Measurements from ENCODE around the gene NOA1. TPM values are rescaled to one million over a fixed set of nuclear protein-coding genes. Genes with fewer than 3 reads are reported as not detected.
"Not testable (repeated sequence)": the region's sequence is repeated elsewhere in the genome, so short reads cannot be mapped to it uniquely, and the experiment has no call there.

The NOA1 gene
- total RNA-seq, 2 experiments from 2014 or later: 28.5 to 29.6 TPM

GRCh38 chr4:56927196-56927595 is 50.2 kb downstream of the NOA1 start:
- Mint-ChIP-seq H3K4me3 (no peak overlapping the region), H3K36me3 (peaks cover 46% of the 10 kb centered on the region), H3K27ac (no peak overlapping the region), H3K4me1 (peaks cover 18% of the 10 kb centered on the region), H3K9me3 (no peaks in the 10 kb centered on the region), H3K27me3 (no peaks in the 10 kb centered on the region)
- DNase-seq: no peak

GRCh38 chr4:56914977-56915376 is 62.4 kb downstream of the NOA1 start:
- H3K27me3 Mint-ChIP-seq, H3K27ac Mint-ChIP-seq, H3K9me3 Mint-ChIP-seq, DNase-seq, H3K4me3 Mint-ChIP-seq: not testable (repeated sequence)
- H3K4me1 Mint-ChIP-seq: peaks cover 49% of the 10 kb centered on the region
- H3K36me3 Mint-ChIP-seq: peaks cover 29% of the 10 kb centered on the region

- H3K4me1 Mint-ChIP-seq: peaks cover 46% of the 10 kb centered on the region
- no peaks in the 10 kb centered on the region for H3K27me3 Mint-ChIP-seq
- H3K4me3 Mint-ChIP-seq: no peak overlapping the region
- no peak for DNase-seq
- H3K36me3 Mint-ChIP-seq: peaks cover 31% of the 10 kb centered on the region
- H3K9me3 Mint-ChIP-seq: no peaks in the 10 kb centered on the region
- no peak overlapping the region for H3K27ac Mint-ChIP-seq
Observed at GRCh38 chr4:56914336-56914735, 63.1 kb downstream of the NOA1 start.

Other genes starting within 250 kb of the NOA1 start
- gene SPINK2, start 155.9 kb downstream of the NOA1 start, total RNA-seq: 1 to 10 TPM in 1 of 2 experiments, under 1 TPM in 1; 0.78 to 1.3 TPM
- gene REST, start 69.7 kb downstream of the NOA1 start, total RNA-seq: 10 to 100 TPM; 35.3 to 35.6 TPM
- gene POLR2B, start 1.3 kb upstream of the NOA1 start, total RNA-seq: 100 to 1,000 TPM; 142 to 144 TPM
- gene IGFBP7, start 132.8 kb upstream of the NOA1 start, total RNA-seq: not detected